GM18873 (cell line): ENCODE results near the gene LYRM4.

Experiments
- ATAC-seq: cut with Tn5 transposase; IDR thresholded peaks from one replicate; pipeline ENCODE4 v1.9.1; 2021; ENCODE audit warnings: mild to moderate bottlenecking, moderate library complexity, moderate number of reproducible peaks; ENCODE audit not compliant: unreplicated experiment, low FRiP score

Gene LYRM4

GRCh38 chr6:5085648-5086293 lies 175.0 kb downstream of the LYRM4 start:
- no peak for ATAC-seq

DNA sequence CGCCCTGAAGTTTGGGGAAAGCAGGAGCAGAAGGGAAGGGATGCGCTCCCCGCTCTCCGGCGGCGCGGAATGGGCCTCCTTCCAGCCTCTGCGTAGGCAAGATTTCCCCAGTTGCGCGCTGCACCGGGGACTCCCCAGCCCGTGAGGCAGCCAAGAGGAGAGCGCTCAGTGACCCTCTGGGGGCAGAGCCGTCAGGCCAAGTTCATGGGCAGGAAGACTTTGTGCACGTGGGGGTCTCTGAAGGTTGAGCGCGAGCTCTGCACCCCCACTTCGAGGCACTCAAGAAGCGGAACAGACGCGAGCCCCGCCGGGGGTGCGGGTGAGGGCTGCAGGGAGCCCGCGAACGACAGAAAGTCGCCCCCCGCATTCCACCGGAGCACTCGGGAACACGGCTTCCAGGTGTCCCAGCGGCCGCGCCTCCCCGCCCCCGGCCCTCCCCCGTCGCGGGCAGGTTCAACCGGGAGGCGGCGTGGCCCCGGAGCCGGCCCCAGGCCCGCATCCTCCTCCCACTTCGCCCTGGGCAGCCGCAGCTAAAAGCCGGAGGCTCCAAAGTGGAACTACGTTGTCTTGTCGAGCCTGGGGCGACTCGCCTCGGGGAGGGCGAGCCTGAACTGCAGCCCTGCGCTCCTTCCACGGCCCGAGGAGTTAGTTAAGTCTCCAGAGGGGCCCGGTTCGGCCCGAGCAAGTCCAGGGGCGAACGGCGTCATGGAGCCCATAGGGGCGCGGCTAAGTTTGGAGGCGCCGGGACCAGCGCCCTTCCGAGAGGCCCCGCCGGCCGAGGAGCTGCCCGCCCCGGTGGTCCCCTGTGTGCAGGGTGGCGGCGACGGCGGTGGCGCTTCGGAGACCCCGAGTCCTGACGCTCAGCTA lies 175.7 kb downstream of the LYRM4 start, which contains the start of gene PPP1R3G:
Gene PPP1R3G (plus strand): TSS at position 561 of the 867 bp plus-strand sequence. CDS start 145 bp downstream, at position 706.
- no peak for ATAC-seq

DNA sequence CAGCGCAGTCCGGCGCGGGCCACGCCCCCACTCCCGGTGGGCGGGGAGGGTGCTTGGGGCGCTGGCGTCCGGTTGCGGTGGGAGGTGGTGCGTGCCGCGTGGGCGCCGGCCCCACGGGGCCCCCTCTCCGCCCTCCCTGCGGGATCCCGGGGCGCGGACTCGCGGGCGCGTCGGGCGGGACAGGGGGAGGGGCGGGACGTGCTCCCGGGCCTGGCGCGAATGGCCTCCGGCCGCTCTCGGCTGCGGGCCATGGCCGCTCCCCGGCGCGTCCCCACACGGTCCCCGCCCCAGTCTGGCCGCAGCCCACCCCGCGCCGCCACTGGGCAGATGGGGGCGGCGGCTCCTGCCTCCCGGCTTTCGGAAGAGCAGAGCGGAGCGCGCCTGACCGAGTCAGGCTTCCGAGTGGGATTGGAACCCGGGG lies 176.4 kb downstream of the LYRM4 start:
- ATAC-seq, result no peak

DNA sequence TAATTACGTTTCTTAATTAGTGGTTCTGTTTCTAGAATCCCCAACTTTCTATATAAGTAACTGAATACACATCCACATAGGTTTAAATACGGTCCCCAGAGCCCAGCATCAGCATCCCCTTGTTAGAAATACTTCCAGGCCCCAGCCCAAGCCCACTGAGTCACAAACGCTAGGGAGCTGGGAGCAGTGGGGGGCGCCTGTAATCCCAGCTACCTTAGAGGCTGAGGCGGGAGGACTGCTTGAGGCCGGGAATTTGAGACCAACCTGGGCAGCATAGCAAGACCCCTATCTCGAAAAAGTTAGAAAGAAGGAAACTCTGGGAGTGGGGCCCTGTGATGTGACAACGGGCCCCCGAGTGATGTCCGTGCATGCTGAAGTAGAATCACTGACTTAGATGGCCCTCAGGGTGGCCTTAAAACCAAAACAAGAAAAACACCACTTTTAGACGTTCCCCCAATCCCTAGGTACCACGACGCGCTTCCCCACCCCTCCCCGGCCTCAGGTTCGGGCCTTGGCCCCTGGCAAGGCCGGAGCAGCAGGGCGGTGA lies 176.9 kb downstream of the LYRM4 start:
- ATAC-seq, result no peak

- no peak for ATAC-seq
These were observed 177.5 kb downstream of the LYRM4 start for GRCh38 chr6:5083307-5083583.

DNA sequence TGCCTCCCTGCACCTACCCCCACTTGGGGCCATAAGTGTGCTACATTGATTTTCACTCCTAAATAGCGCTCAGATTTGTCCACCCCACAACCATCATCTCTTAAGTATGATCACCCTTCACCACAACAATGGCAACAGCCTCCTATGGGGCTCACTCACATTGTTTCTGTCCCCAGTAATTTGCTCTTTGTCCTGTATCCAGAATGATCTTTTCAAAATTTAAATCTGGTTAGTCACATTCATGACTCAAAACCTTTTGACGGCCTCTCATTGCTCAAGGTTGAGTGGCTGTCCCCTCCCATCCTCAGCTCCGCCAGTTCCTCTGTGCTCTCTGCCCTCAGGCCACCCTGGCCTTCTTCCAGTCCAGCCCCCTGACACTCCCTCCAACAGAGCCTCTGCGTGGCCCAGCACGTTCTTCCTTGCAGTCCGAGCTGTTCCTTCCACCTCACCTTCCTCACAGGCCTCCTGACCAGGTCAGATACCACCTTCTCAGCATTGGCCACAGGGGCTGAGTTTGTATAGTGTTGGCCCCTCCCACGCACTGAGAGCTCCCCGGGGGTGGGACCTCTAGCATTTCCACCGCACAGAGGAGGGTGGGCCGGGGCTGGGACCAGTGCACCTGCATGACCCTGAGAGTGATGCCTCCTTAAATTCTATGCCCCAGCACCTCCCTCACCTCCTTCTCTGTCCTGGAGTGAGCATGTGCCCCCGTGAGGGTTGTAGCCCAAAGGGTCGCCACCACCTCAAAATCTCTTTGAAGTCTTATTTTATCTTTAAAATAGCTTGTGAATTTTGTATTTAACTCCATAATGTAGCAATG lies 178.1 kb downstream of the LYRM4 start:
- ATAC-seq, result no peak

- no peak for ATAC-seq
These were observed 178.8 kb downstream of the LYRM4 start for GRCh38 chr6:5081955-5082354.

GRCh38 chr6:5081182-5081581 lies 179.6 kb downstream of the LYRM4 start:
- no peak for ATAC-seq

DNA sequence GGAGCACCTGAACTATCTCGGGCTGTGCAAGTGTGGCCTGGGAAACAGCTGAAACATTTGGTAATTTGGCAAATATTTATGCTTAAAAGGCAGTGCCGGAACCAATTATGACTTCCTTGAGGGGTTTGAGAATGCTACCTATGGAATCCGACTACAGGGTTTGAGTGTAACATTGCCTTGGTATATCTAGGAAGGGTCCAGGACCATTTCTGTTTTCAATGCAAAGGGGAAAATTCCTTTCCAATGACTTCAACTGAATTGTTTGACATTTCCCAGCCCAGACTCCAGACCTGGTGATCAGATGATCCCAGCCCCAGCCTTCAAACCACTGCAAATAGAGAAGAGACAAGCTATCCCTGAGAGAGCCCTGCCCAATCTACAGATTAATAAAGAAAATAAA lies 180.2 kb downstream of the LYRM4 start:
- ATAC-seq, result no peak

GRCh38 chr6:5079692-5080091 lies 181.1 kb downstream of the LYRM4 start:
- ATAC-seq, result no peak

GRCh38 chr6:5078121-5078669 lies 182.6 kb downstream of the LYRM4 start:
- peak; percentile 59 for ATAC-seq

- no peak for ATAC-seq
These were observed 183.8 kb downstream of the LYRM4 start for GRCh38 chr6:5076931-5077330.

DNA sequence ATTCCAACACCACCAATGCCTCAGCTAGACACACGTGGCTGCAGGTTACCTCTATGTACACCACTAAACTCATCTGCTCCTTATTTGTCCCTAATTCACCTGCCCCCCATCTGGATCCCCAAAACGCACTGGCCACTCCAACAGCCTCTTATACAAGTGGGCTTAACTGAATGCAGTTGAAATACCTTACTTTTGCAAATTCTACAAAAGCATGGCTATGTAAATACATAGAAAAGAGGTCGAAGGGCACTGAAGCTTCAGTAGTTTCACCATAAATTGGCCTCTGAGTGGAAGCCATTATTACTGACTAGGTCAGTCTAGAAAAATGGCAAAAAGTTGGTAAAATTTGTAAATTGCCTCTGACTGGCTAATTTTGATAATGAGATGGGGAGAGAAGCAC lies 186.8 kb downstream of the LYRM4 start:
- ATAC-seq, result no peak

- ATAC-seq, result no peak
These were observed 188.3 kb downstream of the LYRM4 start for GRCh38 chr6:5072440-5072839.

DNA sequence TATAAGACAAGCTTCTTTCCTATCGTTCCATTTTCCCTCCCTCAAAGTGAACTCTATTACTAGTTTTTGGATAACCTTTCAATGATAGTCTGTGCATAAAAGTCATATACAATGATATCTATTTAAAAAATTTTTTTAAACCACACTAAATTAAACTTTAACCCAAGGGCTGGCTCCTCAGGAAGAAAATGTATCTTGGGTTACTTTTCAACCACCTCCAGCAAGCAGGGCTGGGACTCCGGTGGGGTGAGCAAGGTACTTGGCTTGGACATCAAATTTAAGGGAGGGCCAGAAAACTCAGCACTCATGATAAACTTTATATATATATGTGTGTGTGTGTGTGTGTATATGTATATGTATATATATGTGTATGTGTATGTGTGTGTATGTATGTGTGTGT lies 189.5 kb downstream of the LYRM4 start:
- ATAC-seq, result no peak

GRCh38 chr6:5068153-5068751 lies 192.5 kb downstream of the LYRM4 start:
- ATAC-seq, result no peak

DNA sequence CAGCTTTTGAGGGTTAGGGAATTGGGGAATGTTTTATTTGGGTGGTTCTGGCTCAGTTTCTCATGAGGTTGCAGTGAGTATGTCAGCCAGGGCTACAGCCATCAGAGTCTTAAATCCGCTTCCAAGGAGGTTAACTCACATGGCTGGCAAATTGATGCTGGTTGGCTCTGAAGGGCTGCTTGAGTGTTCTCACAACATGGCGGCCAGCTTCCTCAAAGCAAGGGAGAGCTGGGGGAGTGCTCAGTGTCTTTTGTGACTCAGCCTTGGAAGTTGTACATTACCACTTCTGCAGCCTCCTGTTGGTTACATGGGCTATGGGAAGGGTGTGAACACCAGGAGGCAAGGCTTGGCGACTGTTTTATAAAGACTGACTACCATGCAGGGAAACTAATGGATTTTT lies 193.4 kb downstream of the LYRM4 start:
- ATAC-seq, result no peak

DNA sequence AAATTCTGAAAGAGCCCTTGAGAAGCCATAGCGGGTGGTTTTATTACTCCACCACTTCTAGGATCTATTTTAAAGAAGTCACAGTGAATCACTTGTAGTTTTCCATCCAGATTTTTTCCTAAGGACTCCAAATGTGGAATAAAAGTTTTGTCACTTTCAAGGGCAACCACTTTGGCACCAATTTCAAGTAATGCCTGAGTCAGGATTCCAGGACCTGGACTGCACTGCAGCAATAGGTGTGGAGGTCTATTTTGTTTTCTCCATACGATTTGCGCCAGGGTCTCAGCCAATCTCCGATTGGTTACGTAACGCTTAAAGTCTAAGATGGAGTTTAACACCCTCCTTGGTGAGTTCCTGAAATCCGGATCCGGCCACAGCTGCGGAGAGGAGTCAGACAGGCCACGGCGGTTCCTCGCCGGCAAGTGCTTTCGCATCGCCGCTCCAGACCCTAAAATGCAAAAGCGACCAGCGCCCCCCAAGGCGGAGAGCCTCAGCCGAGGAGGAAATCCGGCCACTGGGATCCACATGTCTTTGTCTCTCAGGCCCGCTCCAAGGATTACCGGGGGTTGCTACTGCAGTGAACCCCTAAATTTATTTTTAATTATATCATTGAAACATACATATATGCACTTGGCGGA lies 194.2 kb downstream of the LYRM4 start:
- ATAC-seq, result no peak

GRCh38 chr6:5063617-5064016 lies 197.1 kb downstream of the LYRM4 start:
- ATAC-seq, result no peak

DNA sequence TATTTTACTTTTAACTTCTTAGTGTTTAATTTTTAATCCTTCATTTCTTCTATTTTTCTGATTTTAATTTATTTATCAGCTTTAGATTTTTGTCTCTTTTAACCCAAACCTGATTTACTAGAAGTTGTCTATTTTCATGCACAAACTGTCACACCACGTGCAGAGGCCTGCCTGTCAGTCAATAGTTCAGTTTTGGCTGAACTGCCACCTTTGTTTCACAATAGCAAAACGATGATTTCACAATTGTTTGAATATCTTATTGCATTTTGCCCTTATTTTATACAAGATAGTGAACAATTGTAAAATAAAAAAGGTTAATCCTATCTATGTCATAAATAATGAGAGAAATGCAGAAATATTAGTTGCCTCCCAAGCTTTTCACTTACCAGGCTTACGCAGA lies 199.6 kb downstream of the LYRM4 start:
- ATAC-seq, result no peak
